ENCODE measurements around the gene PLAC9. TPM values are rescaled to one million over a fixed set of nuclear protein-coding genes. Genes with fewer than 3 reads are reported as not detected.

The PLAC9 gene
- total RNA-seq, 3 donors from 2014 or later: 7.5 to 66.2 (median 13.4) TPM

DNA sequence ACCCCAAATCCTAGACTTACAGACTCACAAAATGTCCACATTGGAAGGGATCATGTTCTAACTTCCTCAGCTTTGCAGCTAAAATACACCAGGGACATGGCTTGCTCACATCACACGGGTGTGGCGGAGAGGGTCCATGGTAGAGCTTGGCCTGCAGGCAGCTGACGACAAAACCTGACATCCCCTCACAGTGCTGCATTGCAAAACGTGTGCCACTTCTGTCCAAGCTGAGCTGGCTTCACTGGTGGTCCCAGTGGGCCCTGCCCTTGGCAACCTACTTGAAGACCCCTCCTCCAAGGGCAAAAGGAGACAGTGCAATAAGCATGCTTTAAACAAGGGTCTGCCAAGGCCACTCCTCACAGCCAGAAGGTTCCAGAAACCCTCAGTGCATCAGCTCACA lies 50.9 kb downstream of the PLAC9 start:
- DNase-seq (ENCODE audit: low spot score in 2 of 2): no peak
- Histone ChIP-seq H3K4me3 (no peak overlapping the region), H3K9me3 (no peaks in the 10 kb centered on the region), H3K27me3 (no peaks in the 10 kb centered on the region), H3K36me3 (no peaks in the 10 kb centered on the region), H3K4me1 (peaks cover 0 to 15% of the 10 kb centered on the region in 2 donors), H3K27ac (peak overlapping the region in 1 of 2 donors; percentile 11)
- no peak for TF ChIP-seq POLR2A (IDR thresholded peaks at IDR 0.05)
- TF ChIP-seq, protein P1, sequence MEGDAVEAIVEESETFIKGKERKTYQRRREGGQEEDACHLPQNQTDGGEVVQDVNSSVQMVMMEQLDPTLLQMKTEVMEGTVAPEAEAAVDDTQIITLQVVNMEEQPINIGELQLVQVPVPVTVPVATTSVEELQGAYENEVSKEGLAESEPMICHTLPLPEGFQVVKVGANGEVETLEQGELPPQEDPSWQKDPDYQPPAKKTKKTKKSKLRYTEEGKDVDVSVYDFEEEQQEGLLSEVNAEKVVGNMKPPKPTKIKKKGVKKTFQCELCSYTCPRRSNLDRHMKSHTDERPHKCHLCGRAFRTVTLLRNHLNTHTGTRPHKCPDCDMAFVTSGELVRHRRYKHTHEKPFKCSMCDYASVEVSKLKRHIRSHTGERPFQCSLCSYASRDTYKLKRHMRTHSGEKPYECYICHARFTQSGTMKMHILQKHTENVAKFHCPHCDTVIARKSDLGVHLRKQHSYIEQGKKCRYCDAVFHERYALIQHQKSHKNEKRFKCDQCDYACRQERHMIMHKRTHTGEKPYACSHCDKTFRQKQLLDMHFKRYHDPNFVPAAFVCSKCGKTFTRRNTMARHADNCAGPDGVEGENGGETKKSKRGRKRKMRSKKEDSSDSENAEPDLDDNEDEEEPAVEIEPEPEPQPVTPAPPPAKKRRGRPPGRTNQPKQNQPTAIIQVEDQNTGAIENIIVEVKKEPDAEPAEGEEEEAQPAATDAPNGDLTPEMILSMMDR (IDR thresholded peaks at IDR 0.05): no peak
- no peak for TF ChIP-seq POLR2AphosphoS5 (IDR thresholded peaks at IDR 0.05)
- intact Hi-C loops (cut with DNase I; ENCODE audit: low total_unique reads): no loop called here

DNA sequence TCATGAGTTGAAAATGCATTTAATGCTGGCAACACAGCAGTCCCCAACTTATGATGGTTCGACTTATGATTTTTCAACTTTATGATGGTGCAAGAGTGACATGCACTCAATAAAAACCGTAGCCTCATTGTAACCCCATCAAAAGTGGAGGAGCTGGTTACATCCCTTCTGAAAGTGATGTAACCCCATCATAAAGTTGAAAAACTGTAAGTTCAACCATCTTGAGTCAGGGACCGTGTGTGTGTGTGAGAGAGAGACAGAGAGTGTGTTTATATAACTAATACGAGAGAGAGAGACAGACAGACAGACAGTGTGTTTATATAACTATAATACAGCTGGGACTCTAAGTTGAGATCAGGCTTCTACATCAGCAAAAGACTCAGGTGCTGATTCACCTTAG lies 51.8 kb downstream of the PLAC9 start:
- intact Hi-C loops (cut with DNase I; ENCODE audit: low total_unique reads): no loop called here
- H3K9me3 ChIP-seq: no peaks in the 10 kb centered on the region
- no peaks in the 10 kb centered on the region for H3K27me3 ChIP-seq
- no peak overlapping the region for H3K27ac ChIP-seq
- DNase-seq (ENCODE audit: low spot score in 2 of 2): no peak
- H3K4me1 ChIP-seq: peaks cover 0 to 15% of the 10 kb centered on the region in 2 donors
- no peak for TF ChIP-seq POLR2AphosphoS5 (IDR thresholded peaks at IDR 0.05)
- TF ChIP-seq, protein P1 (IDR thresholded peaks at IDR 0.05): no peak
- no peak for TF ChIP-seq POLR2A (IDR thresholded peaks at IDR 0.05)
- H3K4me3 ChIP-seq: no peak overlapping the region
- no peaks in the 10 kb centered on the region for H3K36me3 ChIP-seq

DNA sequence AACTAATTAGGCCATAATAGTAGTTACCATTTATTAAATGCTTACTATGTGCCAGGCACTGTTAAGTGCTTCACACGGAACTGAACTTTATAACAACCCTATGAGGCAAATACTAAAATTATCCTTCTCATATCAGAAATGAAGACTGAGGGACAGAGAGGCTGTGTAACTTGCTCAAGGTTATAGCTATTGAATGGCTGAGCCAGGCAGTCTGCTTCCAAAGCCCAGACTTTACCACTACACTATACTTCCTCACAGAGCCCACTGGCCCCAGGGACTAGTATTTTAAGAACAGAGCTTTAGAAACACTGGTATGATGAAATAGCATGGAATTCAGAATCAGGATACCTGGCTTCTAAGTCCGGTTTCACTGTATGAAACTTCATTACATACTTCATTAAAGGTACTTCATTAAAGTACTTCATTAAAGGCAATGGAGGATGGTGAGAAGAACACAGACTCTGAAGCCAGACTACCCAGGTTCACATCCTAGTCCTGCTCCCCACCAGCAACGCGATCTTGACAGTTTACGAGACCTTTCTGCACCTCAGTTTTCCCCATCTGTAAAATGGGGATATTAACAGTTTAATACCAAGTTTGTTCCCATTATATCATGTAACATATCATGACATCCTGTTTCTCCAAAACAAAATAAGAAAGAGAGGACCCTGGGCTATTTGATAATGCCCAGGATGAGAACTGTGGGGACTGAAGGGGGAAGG lies 53.2 kb downstream of the PLAC9 start:
- H3K36me3 ChIP-seq: no peaks in the 10 kb centered on the region
- H3K27me3 ChIP-seq: no peaks in the 10 kb centered on the region
- intact Hi-C loops (cut with DNase I; ENCODE audit: low total_unique reads): no loop called here
- DNase-seq (ENCODE audit: low spot score in 2 of 2): no peak
- no peaks in the 10 kb centered on the region for H3K9me3 ChIP-seq
- no peak overlapping the region for H3K4me3 ChIP-seq
- H3K4me1 ChIP-seq: peaks cover 0 to 15% of the 10 kb centered on the region in 2 donors
- no peak for TF ChIP-seq POLR2AphosphoS5 (IDR thresholded peaks at IDR 0.05)
- TF ChIP-seq POLR2A (IDR thresholded peaks at IDR 0.05): no peak
- TF ChIP-seq, protein P1 (IDR thresholded peaks at IDR 0.05): no peak
- H3K27ac ChIP-seq: peak overlapping the region; percentile 21 to 84

DNA sequence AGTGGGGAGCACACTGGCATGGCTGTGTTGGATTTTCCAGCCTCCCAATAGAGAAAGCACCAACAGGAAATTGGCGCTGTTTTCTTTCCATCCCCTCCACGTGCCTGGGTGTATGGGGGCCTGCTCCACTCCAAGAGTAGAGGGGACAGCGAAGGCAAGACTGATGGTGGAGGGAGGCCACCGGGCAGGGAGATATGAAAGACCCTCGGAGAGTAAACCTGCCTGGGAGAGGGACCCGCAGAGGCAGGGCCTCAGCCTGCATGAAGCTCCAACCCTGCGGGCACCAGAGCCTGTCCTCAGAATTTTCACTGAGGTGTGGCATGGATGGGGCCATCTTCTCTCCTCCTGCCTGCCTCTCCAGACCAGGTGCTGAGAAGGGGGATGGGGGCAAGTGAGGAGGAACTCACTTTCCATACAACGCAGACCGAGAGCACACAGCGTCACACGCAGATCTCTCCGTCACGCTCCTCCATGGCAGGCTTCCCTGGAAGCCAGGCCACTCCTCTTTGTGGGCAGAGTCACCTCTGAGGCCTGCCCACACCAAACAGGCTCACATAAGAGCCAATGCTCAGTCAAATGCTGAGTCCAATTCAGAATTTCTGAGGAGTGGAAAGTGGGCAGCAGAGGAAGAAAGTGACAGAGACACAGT lies 54.0 kb downstream of the PLAC9 start:
- TF ChIP-seq, protein P1 (IDR thresholded peaks at IDR 0.05): no peak
- no peak for TF ChIP-seq POLR2A (IDR thresholded peaks at IDR 0.05)
- no peak for TF ChIP-seq POLR2AphosphoS5 (IDR thresholded peaks at IDR 0.05)
- no peak for DNase-seq (ENCODE audit: low spot score in 2 of 2)
- H3K27me3 ChIP-seq: no peaks in the 10 kb centered on the region
- no peak overlapping the region for H3K4me3 ChIP-seq
- H3K36me3 ChIP-seq: no peaks in the 10 kb centered on the region
- peaks cover 0 to 15% of the 10 kb centered on the region in 2 donors for H3K4me1 ChIP-seq
- H3K27ac ChIP-seq: peak overlapping the region; percentile 70 to 84
- intact Hi-C loops (cut with DNase I; ENCODE audit: low total_unique reads): no loop called here
- no peaks in the 10 kb centered on the region for H3K9me3 ChIP-seq

DNA sequence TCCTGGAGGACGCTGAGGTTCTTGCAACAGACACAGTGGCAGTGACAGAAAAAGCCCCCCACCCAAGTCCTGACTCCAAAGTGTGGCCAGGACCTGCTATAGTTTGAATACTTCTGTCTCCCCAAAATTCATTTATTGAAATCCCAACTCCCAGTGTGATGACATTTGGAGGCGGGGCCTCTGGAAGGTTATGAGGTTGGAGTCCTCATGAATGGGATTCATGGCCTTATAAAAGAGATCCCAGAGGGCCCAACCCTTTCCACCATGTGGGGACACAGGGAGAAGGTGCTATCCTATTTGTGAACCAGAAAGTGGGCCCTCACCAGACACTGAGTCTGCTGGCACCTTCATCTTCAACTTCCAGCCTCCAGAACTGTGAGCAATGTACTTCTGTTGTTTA lies 54.5 kb downstream of the PLAC9 start:
- Histone ChIP-seq H3K36me3 (no peaks in the 10 kb centered on the region), H3K4me1 (peaks cover 0 to 15% of the 10 kb centered on the region in 2 donors), H3K27me3 (no peaks in the 10 kb centered on the region), H3K27ac (peak overlapping the region; percentile 70 to 84), H3K9me3 (no peaks in the 10 kb centered on the region), H3K4me3 (no peak overlapping the region)
- intact Hi-C loops (cut with DNase I; ENCODE audit: low total_unique reads): no loop called here
- TF ChIP-seq POLR2AphosphoS5 (IDR thresholded peaks at IDR 0.05) (no peak), POLR2A (IDR thresholded peaks at IDR 0.05) (no peak)
- TF ChIP-seq, protein P1 (IDR thresholded peaks at IDR 0.05): no peak
- no peak for DNase-seq (ENCODE audit: low spot score in 2 of 2)

All from breast epithelium (tissue), 4 donors.